ENCODE measurements around the gene LRRC75A.

GRCh38 chr17:16488968-16489337, 3.0 kb downstream of the LRRC75A start:
- TF ChIP-seq CTCF (IDR thresholded peaks at IDR 0.05; ENCODE audit: borderline replicate concordance, extremely low read depth, low read length, poor library complexity, severe bottlenecking) (no peak), EZH2 (IDR thresholded peaks at IDR 0.05; ENCODE audit: borderline replicate concordance, low read depth, low read length, severe bottlenecking) (no peak)
